Measurements from ENCODE around the gene METTL23. TPM values are rescaled to one million over a fixed set of nuclear protein-coding genes. Genes with fewer than 3 reads are reported as not detected.

The METTL23 gene
- total and polyA plus RNA-seq, 2 donors (not counting 3 experiments of a cell fraction or from before 2014, with no cell fraction given), result 19.5 to 33.4 TPM

DNA sequence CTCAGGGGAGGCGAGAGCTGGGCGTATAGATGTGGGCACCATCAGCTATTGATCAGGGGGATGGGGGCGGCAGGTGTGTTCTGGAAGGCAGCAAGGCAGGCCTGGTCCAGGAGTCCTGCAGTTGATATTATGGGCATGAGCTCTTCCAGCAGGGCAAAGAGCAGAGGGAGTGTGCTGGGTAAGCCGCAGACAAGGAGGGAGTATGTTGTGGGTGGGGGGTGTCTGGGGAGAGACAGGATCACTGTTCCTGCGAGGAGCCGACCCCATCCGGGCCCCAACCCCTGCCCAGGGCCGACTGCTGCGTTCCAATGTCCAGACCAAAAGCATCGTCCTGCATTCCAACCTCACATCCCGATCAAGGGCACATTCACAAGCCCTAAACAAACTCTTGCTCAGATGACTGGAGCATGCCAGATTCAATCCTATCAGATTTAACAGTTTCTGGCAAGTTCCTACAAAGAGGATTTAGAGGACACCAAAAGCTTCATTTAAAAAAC lies 25.1 kb upstream of the METTL23 start:
- TF ChIP-seq FOS (IDR thresholded peaks at IDR 0.05; ENCODE audit: borderline replicate concordance, insufficient read depth, low read length) (no peak), GATA2 (IDR thresholded peaks at IDR 0.05; ENCODE audit: insufficient read depth, insufficient read length, low read depth, low read length) (no peak), JUN (IDR thresholded peaks at IDR 0.05; ENCODE audit: borderline replicate concordance, insufficient read depth, insufficient read length, low read depth) (no peak), EZH2 (IDR thresholded peaks at IDR 0.05; ENCODE audit: borderline replicate concordance, low read depth, low read length, severe bottlenecking) (no peak), POLR2A (IDR thresholded peaks at IDR 0.05; ENCODE audit: low read depth, low read length) (no peak), MYC (IDR thresholded peaks at IDR 0.05; ENCODE audit: low read depth, low read length) (no peak), MAX (IDR thresholded peaks at IDR 0.05; ENCODE audit: insufficient read depth, insufficient read length) (no peak), POLR2AphosphoS5 (IDR thresholded peaks at IDR 0.05; ENCODE audit: insufficient read depth, low read depth, low read length) (no peak)
- TF ChIP-seq, protein P1, sequence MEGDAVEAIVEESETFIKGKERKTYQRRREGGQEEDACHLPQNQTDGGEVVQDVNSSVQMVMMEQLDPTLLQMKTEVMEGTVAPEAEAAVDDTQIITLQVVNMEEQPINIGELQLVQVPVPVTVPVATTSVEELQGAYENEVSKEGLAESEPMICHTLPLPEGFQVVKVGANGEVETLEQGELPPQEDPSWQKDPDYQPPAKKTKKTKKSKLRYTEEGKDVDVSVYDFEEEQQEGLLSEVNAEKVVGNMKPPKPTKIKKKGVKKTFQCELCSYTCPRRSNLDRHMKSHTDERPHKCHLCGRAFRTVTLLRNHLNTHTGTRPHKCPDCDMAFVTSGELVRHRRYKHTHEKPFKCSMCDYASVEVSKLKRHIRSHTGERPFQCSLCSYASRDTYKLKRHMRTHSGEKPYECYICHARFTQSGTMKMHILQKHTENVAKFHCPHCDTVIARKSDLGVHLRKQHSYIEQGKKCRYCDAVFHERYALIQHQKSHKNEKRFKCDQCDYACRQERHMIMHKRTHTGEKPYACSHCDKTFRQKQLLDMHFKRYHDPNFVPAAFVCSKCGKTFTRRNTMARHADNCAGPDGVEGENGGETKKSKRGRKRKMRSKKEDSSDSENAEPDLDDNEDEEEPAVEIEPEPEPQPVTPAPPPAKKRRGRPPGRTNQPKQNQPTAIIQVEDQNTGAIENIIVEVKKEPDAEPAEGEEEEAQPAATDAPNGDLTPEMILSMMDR (IDR thresholded peaks at IDR 0.05; ENCODE audit: extremely low read depth in 1 of 2, insufficient read depth in 1 of 2, low read depth in 1 of 2, low read length in 2 of 2), result no peak
- no peak for FAIRE-seq
- H3K9me3 ChIP-seq (replicated peaks; ENCODE audit: control insufficient read depth, insufficient read depth, low read length), result no peaks in the 10 kb centered on the region
- dilution Hi-C loops (cut with MboI; ENCODE audit: extremely low pct_ligation_motif_present, low sequenced_read_pairs), result no loop called here
- H2AFZ ChIP-seq (ENCODE audit: low read depth, low read length), result no peak overlapping the region
- no peaks in the 10 kb centered on the region for H3K36me3 ChIP-seq (ENCODE audit: control insufficient read depth in 2 of 2, extremely low read depth in 1 of 2, insufficient read depth in 2 of 2, low read length in 2 of 2)
- ChIA-PET POLR2A (no interaction called here), CTCF (interaction anchor here (0.9 to 2.5 kb wide), 4 partner anchors 12 to 20 kb away, joined by 3 to 9 read pairs (median 4); no protein-coding TSS in a partner anchor)
- no peaks in the 10 kb centered on the region for H4K20me1 ChIP-seq (replicated peaks; ENCODE audit: control insufficient read depth, extremely low read depth, insufficient read depth, low read length)
- H3K79me2 ChIP-seq (ENCODE audit: control insufficient read depth, insufficient read depth, low read length), result peaks cover 69% of the 10 kb centered on the region
- BruUV-seq (replicated peaks), result no TSS peak
- no peak overlapping the region for H3K4me3 ChIP-seq (replicated peaks in 1 of 3; ENCODE audit: insufficient read depth in 1 of 3, low read depth in 1 of 3, low read length in 3 of 3)
- no peak overlapping the region for H3K9ac ChIP-seq (replicated peaks; ENCODE audit: extremely low read depth, insufficient read depth, low read length)
- peaks cover 29% of the 10 kb centered on the region for H3K4me1 ChIP-seq (ENCODE audit: control insufficient read depth, extremely low read depth, insufficient read depth, low read length)
- intact Hi-C loops (cut with micrococcal nuclease), result no loop called here
- no peak for DNase-seq (ENCODE audit: low read depth, low spot score)
- H3K27ac ChIP-seq (ENCODE audit: insufficient read depth, low read depth, low read length), result no peak overlapping the region
- H3K27me3 ChIP-seq (ENCODE audit: control insufficient read depth in 2 of 2, insufficient read depth in 2 of 2, low read length in 2 of 2), result no peaks in the 10 kb centered on the region
- H3K4me2 ChIP-seq (ENCODE audit: insufficient read depth, low read length), result no peak overlapping the region
- no peaks in the 10 kb centered on the region for H3K9me1 ChIP-seq (replicated peaks; ENCODE audit: control insufficient read depth, extremely low read depth, insufficient read depth, low read length)

Measured in endothelial cell of umbilical vein (primary cell).